T-helper 2 cell (primary cell): Measurements from ENCODE around the gene PVR.
"Not testable (repeated sequence)": the region's sequence is repeated elsewhere in the genome, so short reads cannot be mapped to it uniquely, and the experiment has no call there.

Source experiments
- DNase-seq, 5 experiments: peaks; one replicate each; pipeline versions ENCODE4 v3.0.0 to v3.0.0-alpha.2; 2012 to 2022
- total RNA-seq, 2 donors: gene quantifications; one replicate each; lab custom pipeline; 2026; lab: John Stamatoyannopoulos, UW

PVR gene, protein sequence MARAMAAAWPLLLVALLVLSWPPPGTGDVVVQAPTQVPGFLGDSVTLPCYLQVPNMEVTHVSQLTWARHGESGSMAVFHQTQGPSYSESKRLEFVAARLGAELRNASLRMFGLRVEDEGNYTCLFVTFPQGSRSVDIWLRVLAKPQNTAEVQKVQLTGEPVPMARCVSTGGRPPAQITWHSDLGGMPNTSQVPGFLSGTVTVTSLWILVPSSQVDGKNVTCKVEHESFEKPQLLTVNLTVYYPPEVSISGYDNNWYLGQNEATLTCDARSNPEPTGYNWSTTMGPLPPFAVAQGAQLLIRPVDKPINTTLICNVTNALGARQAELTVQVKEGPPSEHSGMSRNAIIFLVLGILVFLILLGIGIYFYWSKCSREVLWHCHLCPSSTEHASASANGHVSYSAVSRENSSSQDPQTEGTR
- 0.94 to 2.4 reads per million in 2 donors for total RNA-seq

DNA sequence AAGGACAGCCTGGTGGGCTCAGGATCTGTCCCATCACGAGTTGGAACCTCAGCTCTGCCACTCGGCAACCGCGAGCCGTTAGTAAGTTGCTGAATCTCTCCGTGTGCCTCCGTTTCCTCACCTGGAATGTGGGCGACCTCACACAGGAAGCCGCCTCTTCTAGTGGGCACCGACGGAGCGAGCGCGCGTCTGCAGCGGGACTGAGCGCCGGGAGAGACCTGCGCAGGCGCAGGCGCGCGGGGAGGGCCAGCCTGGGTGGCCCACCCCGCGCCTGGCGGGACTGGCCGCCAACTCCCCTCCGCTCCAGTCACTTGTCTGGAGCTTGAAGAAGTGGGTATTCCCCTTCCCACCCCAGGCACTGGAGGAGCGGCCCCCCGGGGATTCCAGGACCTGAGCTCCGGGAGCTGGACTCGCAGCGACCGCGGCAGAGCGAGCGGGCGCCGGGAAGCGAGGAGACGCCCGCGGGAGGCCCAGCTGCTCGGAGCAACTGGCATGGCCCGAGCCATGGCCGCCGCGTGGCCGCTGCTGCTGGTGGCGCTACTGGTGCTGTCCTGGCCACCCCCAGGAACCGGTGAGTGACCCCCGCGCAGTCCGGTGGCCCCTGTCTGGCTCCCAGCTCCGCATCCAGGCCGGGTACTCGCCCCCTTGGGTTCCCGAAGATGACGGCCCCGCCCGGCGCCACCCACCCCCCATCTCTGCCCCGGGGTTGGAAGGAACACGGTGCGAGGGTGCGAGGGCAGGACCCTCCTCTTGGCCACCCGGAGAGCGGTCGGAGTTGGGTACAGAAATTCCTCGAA, at the start of gene PVR:
Gene PVR, plus strand, starts transcription at position 306 of the 797 bp plus-strand sequence. Its CDS starts 187 bp downstream, at position 493.
- peak in 1 of 5 experiments; percentile 48 for DNase-seq

DNA sequence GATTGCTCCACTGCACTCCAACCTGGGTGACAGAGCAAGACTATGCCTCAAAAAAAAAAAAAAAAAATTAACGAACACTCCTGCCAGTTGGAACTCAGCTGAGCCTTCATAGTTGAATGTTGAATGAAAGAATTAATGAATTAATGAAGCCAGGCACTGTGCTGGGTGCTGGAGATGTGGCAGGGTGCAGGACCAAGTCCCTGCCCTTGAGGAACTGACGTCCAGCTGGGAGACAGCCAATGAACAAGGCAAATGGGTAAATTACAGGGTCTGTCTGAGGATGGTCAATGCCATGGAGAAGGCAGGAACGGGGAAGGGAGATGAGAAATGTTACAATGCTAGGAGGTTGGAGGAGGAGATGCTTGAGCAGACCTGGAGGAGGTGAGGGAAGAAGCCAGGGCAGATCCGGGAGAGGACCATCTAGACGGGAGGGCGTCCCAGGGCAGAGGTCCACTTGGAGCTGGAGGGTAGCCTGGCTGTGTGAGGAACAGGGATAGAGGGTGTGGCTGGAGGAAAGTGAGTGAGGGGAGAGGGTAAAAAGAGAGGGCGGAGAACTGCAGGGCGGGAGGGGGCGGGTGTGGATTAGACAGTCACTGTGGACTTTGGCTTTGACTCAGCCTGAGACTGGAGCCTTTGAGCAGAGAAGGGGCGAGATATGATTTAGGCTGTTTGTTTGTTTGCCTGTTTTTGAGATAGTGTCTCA, 47.1 kb upstream of the PVR start:
- DNase-seq, result no peak

DNA sequence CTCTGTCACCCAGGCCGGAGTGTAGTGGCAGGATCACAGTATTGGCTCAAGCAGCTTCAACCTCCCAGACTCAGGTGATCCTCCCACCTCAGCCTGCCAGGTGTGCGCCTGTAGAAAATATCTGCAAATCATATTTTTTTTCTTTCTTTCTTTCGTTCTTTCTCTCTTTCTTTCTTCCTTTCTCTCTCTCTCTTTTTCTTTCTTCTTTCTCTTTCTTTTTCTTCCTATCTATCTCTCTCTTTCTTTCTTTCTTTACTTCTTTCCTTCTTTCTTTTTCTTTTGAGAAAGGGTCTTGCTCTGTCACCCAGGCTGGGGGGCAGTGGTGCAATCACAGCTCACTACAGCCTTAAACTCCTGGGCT, 46.6 kb upstream of the PVR start:
- DNase-seq, result no peak

DNA sequence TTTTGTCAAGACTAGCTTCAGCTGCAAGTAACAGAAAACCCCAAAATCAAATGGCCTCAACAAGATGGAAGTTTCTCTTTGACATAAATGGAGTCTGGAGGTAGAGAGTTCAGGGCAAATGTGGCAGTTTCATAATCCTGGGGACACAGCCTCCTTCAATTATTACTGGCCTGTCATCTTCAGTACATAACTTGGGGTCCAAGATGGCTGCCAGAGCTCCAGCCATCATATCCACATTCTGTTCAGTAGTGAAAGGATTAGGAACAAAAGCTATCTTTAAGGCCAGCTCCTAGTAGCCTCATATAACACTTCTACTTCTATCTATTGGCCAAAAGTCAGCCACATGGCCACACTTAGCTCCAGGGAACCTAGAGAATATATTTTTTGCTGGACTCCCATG, 45.4 kb upstream of the PVR start:
- no peak for DNase-seq

DNA sequence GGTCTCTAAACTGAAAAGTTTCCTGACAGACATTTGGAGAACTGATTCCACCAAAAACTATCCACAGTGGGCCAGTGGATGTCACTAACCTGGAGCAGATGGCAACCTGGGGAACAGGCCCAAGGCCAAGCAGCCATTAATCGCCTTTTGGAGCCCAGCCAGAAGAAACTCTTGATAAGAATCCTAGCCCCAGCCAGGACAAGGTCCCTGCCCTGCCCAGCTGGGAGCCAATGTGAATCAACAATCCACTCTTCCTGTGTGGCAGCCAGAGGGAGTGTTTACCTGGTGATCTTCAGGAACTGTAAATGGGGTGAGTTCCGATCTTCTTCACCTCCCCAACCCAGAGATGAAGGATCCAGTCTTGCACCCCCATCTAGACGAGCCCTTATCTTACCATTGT, 44.8 kb upstream of the PVR start:
- DNase-seq, result no peak

DNA sequence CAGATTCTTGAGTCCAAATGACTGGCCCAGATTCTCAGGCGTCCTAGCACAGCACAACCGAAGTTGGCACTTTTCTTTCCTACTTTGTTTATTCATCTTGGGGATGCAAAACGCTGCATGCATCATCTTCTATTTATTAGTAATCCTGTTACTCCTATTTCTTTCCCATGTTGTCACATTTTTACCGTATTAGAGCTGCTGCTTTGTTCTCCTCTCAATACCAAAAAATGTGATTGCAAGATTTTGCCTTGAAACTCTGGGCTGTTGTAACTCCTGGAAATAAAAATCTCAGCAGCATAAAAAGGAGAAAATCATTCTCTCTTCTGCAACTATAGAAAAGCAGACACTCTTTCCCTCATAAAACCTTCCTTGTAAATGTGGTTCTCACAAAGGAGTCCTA, 43.2 kb upstream of the PVR start:
- DNase-seq, result no peak

DNA sequence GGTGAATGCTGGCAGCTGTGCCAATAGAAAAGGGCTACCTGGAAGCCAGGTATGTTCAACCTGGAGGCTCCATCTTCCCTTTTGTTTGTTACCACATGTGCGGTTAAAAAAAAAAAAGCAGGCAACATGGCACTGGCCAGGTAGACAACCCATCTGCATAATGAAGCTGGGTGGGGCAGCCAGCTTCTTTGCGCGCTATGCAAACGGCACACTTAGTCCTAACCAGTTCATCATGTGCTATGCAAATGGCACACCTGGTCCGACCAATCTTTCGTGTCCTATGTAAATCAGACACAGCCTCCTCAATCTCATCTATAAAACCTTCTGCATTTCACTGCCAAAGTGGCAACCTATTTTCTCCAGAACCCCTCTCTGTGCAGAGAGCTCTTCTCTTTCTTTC, 41.6 kb upstream of the PVR start:
- no peak for DNase-seq

DNA sequence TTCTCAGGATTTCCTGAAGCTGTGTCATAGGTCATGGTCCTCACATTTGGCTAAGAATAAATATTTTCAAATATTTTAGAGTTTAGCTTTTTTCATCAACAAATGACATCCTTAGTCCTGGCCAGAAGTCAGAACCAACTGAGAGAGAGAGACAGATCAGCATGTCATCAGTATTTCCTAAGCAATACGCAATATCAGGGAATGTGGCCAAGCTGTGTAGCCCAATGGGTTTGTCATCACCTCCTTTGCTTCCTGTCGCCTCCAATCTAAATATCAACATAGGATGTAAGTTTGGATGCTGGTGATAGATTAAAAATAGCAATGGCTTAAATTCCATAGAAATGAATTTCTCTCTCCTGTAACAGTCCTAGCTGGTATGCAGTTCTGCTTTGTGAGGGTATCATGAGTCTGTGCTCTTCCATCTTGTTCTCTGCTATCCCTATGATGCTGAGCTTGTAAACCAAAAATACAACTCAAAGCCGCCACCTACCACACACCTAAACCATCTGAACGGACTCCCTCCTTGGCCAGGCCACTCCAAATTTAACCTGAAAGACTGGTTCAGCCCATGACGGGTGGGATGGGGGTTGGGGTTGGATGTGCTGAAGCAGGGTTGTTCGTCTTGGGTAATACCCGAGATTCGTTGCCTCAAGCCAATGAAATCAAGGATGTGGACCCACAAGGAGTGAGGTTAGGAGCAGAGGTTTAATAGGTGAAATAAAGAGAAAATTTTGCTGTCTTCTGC, 40.3 kb upstream of the PVR start:
- DNase-seq, result no peak

DNA sequence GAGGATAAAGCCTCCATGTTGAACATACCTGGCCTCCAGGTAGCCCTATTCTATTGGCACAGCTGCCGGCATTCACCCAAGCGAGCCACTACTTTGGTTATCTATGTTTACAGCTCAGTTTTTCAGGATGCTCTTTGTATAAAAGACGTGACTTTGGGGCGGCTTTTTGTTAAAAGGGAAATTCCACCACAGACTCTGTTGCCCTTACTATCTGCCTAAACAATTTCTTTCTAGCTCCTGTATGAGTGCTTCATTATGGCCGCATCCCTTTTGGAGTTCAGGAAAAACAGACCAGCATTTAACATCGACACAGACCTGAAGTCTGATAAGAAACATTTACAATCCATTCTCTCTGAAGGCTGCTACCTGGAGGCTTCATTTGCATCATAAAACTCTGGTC, 39.5 kb upstream of the PVR start:
- no peak for DNase-seq

DNA sequence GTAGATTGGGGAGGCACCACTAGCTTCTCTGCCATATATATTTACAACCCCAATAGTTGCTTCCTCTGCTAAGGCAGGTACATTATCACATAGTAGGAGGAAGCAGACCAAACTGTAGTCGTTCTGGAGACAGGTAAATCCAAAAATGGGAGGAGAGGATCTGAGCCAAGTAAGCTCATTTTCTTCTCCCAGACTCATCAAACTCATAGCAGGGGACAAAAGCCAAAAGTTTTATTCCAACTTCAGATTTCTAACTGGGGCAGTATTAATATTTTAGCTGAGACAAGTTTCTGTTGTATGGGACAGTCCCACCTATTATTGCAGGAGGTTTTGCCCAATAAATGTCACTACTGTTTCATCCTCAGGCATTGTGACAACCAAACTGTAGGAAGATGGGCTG, 38.2 kb upstream of the PVR start:
- DNase-seq, result no peak

DNA sequence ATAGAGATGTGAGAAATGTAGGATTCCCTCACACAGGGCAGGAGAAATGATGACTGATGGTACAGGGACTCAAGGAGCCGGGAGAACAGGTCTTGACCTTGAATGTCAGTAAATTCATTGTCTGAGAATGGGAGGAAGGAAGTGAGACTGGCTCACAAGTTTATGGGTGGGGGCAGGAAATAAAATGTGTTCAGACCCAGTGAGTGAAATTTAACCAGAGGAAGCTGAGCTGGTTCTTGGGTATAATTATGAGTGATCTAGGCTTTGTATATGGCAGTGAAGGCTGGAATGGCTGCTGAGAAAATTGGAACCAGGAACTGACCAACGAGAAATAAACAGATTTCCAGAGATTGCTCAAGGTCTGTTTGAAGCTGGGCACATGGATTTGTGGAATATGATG, 36.7 kb upstream of the PVR start:
- DNase-seq, result no peak

DNA sequence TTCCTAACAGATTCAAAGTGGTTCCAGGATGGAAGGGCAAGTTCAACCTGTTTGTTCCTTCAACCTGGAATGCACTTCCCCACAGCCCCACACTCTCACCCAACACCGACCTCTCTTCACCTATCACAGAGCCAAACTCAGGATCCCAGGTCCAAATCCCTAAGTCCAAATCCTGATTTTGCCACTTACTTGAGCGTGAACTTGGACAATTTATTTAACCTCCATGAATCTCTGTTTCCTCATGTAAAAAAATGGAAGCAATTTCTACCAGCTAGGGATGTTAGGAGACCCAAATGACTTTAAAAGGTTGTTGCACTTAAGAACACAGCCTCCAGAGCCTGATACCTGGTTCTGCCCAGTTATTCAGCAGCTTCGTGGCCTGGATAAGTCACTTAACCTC, 35.8 kb upstream of the PVR start:
- no peak for DNase-seq

DNA sequence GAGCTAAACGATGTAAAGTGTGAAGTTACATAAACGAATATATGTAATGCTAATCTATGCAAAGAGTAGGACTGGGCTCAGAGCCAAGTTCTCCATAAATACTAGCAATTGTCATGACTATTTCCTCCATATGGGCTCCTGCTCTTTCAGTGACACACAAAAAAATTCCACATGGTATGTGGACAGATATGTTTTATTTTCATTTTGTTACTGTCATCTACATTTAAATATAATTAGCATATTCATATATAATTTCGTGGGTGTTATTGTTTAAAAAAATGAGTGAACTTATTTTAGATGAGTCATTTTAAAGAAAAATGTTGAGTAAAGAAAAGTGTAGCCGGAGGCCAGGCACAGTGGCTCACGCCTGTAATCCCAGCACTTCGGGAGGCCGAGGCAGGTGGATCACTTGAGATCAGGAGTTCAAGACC, 35.3 kb upstream of the PVR start:
- DNase-seq, result no peak

DNA sequence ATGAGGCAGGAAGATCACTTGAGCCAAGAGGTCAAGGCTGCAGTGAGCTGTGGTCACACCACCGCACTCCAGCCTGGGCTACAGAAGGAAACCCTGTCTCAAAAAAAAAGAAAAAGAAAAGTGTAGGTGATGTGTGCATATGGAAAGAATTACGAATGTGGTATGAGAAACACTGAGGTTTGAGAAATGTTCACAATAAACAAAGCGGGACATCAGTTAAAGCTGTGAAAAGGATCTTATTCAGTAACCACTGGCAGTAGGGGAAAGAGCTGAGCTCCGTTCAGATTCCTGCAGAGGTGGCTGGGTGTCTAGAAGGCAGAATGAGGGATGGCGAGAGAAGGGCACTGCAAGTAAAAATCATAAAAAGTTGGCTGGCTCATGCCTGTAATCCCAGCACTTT, 34.5 kb upstream of the PVR start:
- no peak for DNase-seq

DNA sequence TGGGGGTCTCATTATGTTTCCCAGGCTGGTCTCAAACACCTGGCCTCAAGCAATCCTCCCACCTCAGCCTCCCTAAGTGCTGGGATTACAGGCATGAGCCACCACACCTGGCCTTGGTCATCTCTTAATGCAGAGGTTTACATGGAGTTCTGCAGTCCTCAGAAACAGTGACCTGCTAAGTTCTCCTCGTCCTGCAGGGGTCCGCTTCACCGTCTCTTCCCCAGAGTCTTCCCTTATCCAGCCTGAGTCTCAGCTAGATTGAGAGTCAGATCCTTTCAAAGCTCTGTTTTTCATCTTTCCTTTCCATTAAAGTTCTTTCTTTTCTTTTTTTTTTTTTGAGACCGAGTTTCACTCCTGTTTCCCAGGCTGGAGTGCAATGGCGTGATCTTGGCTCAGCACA, 33.2 kb upstream of the PVR start:
- not testable (repeated sequence) for DNase-seq

DNA sequence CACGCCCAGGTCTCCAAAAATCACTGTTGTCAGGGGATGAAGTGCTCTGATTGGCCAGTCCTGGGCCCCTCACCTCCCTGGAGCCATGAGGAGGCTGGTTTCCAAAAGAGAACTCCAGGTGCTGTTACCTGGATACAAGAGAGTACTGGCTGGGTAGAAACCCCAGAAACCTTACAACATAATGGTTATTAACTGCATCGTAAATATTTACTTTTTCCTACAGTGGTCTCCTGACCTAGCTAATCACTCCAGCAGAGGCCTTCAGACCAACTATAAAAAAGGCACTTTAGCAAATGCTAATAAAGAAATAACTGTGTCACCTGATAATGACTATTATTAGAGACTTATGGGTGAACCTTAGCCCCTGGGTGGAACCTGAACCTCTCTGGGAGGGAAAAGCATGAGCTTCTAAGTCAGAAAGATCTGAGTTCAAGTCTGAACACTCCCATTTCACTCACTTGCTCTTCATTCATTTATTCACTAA, 31.9 kb upstream of the PVR start:
- no peak for DNase-seq

DNA sequence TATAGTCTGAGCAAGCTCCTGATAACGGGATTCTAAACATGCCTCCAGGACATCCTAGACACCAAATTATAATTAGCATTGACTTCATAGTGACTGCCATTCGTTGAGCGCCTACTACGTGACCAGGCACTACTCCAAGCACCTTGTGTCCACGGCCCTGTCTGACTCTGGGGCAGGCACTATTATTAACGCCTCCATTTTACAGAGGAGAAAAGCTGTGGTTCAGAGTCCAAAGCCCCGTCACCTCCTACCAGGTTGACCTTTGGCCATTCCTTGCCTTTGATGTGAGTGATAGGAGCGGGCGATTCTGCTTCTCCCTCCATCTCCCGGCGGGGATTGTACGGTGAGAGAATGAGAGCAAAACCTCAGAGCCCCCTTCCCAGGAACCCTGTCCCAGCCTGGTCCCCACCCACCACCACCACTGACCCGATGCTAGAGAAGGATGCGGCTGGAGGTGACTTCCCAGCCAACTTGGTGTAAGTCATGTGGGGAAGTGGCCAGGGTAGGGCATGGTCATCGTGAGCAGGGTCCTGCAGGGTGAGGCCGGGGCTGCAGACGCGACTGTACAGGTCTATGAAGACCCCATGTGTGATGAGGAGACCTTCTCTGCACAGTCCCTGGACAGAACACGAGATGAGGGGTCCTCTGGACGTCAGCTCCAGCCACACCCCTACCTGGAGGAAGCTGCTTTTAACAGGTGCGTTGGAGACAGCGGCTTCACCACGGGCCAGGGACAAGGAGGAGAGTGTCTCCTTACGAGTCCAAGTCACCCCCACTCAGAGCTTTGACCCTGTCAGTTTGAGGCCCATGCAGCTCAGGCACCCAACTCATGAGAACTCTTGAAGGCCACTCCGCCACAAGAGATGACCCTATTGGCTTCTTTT, 30.2 kb upstream of the PVR start, which contains the start of gene IGSF23:
Gene IGSF23, plus strand, starts transcription at position 269 of the 884 bp plus-strand sequence. Its CDS starts 83 bp downstream, at position 352.
- no peak for DNase-seq

DNA sequence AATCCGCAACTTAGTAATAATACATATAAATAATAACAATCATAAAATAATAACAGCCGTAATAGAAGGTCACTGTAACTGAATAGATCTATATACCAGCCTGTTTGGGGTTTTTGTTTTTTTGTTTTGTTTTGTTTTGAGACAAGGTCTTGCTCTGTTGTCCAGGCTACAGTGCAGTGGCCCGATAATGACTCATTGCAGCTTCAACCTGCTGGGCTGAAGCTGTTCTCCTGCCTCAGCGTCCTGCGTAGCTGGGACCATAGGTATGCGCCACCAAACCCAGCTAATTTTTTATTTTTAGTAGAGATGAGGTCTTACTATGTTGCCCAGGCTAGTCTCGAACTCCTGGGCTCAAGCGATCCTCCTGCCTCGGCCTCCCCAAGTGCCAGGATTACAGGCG, 29.4 kb upstream of the PVR start:
- no peak for DNase-seq

DNA sequence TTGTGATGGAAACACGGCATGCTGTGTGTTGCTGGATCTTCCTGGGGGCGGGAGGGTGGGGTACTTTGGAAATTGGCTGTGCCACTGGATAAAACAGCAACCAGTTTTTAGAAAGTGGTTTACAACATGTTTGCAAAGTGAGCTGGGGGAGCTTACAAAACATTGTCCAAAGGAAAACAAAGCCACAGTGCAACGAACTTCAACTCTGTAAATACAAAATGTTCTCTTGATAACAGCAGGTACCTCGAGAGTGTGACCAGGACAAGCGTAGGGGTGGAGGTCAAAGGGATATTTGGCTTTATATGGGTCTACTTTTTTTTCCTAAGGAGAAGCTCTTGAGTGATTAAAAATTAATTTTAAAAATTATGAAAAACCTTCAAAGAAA, 27.9 kb upstream of the PVR start:
- no peak for DNase-seq

DNA sequence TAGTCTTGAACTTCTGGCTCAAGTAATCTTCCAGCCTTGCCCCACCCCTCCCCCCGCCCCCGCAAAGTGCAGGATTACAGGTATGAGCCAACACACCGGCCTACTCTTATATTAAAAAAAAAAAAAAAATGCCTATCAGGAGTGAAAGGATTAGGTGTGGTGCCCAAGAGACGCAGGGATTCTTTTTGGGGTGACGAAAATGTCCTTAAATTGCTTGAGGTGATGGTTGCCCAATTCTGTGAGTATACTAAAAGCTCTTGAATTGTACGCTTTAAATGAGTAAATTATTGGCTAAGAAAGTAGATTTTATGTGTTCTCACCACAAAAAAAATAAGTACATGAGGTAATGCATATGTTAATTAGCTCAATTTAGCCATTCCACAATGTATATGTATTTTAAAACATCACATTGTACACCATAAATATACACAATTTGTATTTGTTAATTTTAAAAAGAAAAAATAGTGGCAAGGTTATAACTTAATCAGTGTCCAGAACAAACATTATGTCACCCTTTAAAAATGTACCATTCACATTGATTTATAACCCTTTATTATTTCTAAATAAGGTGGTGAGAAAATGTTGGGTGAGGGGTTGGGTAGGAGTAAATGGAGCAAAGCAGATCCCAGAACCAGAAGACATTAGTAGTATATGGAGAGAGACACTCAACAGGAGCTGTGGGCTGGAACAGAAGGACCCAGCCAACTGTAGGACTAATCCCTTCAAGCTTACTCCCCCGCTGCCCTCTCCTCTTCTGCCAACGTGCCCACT, 26.4 kb upstream of the PVR start:
- DNase-seq, result no peak
